HG03565 (cell line): ENCODE measurements around the gene KLHL29.

Experiments used
- ATAC-seq: cut with Tn5 transposase; IDR thresholded peaks from one replicate; pipeline ENCODE4 v1.9.1; 2021; ENCODE audit warnings: mild to moderate bottlenecking, moderate library complexity; ENCODE audit not compliant: unreplicated experiment

The KLHL29 gene

GRCh38 chr2:23622466-23622865 is 237.5 kb downstream of the KLHL29 start:
- ATAC-seq, result no peak

GRCh38 chr2:23622966-23623675 is 238.1 kb downstream of the KLHL29 start:
- no peak for ATAC-seq

- ATAC-seq, result no peak
Observed at GRCh38 chr2:23624378-23624777, 239.4 kb downstream of the KLHL29 start.

DNA sequence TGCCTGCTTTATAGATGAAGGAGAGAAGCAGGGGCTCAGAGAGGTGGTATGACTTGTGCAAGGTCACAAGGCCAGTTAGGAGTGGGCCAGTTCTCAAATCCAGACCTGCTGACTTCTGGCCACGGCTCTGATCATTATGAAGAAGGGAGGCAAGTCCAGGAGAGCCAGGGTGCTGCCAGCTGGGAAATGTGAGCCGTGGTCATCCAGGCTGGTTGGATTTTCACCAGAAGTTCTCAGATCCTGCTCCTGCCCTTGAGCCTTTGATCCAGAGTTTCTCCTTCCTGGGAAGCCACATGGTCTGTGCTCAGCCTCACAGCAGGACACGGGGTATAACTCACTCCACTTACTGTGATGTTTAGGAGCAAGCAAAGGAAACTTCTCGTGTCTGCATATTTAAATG is 239.9 kb downstream of the KLHL29 start:
- no peak for ATAC-seq

GRCh38 chr2:23625726-23626125 is 240.7 kb downstream of the KLHL29 start:
- no peak for ATAC-seq

DNA sequence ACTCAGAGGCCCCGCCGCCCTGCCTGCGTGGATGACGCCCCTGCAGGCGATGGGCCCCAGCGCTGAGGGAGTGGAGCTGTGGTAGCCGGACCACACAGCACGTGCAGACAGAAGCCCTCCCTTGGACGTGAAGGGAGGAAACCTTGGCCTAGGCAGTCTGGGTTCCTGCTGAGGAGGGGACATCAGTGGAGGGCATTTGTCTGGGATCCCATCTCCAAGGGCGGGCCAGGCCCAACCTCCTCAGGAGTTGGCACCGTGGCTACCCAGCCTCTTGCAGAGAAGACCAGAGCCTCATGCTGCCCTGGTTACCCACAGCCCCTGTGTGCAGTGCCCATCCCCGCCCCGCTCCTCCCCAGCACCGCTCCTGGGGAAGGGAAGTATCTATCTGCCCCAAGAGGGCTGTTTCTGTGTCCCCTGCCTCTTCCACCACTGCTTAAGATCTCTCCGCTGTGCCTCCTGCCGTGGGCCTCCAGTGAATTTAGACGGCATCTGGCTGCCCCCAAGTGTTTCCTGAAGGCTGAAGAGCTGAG is 241.8 kb downstream of the KLHL29 start:
- no peak for ATAC-seq

DNA sequence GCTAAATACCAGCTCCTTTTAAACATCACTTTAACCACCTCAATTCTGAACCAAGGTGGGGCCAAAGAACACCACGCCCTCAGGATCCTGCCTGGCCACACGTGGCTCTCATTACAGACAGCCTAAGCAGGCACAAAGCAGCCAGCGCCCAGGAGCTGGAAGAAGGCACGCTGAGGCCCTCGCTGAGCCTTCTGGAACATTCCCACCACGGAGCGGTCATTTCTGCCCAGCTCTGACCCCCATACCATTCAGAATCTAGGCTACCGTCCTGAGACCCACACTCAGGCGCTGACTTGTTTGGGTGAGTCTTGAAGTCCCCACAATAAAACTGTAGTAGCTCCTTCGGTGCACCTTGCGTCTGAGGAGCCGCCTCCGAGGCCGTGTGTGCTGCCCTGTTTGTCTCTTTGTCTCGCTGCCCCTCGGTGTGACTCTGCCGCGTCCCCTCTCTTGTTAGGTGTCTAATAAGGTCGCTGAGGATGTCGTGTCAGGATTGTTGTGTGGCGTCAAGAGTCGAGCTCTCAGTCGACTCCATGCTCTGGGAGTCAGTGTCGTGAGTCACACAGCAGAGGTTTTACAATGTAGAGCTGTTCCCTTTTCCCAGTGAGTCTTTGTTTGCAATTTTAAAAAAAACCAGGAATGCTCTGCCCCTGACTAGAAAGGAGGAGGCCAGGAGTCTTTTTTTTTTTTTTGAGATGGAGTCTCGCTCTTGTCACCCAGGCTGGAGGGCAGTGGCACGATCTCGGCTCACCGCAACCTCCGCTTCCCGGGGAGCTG is 242.4 kb downstream of the KLHL29 start:
- ATAC-seq, result no peak

GRCh38 chr2:23628926-23629771 is 244.2 kb downstream of the KLHL29 start:
- ATAC-seq, result no peak

DNA sequence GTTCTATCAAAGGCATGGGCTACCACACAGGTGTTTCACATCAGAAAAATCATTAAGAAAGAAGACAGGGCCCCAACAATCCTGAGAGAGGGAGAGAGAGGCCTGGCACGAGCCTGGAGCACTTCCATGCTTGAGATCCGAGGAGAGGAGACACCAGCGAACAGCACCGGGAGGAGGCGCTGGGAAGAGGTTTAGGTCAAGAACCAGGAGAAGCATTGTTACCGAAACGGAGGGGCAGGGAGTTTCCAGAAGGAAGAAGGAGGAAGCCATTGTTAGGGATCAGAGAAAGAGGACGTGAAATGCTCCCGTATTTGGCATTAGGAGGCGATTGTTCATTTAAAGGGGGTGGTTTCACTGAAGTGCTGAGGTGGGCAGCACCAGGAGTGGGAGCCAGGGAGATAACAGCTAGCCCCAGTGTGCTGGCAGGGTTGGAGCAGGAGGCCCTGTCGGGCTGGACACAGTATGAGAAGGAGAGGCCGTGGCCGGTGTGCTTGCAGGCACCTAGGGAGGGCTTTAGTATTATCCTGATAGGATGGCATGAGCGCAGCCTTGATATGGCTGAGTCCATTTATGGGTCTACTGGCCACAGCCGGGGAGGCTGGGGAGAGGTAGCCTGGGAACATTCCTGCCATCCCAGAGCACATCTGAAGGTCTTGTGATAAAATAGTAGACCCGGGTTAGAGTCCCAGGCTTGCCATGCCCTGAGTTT is 244.9 kb downstream of the KLHL29 start:
- no peak for ATAC-seq

GRCh38 chr2:23630961-23631360 is 246.0 kb downstream of the KLHL29 start:
- ATAC-seq, result no peak

DNA sequence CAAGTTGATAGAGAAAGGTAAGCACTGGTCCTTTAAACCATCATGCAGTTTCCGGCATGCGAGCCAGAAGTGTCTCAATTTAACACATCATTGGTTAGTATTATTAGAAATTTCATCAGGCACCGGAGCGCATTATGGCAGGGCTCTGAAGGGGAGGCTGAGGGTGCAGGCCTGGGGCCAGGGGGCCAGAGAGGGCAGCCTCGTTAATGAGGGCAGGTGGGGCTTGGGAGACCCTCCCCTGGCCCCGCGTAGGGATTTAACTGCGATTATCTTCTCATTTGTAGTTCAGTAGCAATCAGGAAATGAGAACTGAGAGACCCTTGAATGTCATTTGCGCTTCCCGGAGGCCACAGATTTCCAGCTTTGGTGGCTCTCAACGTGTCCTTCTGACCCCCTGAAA is 246.4 kb downstream of the KLHL29 start:
- ATAC-seq, result no peak

GRCh38 chr2:23632386-23632785 is 247.4 kb downstream of the KLHL29 start:
- no peak for ATAC-seq

DNA sequence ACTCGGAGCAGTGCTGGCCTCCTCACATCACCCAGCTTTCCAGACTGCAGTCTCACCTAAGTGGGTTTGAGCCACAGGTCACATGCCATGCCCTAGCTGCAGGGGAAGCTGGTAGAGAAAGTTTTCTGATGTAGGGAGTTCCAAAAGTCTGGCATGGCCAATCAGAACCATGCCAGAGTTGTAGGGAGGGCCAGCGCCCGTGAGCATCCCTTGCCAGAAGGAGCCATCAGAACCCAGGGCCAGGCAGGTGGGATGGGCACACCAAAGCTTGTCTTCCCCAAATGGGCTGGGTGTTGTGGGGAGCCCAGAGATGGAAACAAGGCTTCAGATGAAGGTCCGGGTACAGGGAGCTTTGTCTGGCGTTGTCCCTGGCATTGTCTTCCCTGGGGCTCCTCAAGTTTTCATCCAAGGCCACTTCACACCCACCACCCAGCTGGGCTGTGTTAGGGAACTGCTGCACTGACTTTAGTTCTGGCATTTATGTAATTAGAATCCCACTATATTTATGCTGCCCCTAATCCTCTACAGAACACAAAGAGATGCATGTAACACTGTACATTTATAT is 247.9 kb downstream of the KLHL29 start:
- ATAC-seq, result no peak

GRCh38 chr2:23633966-23634365 is 249.0 kb downstream of the KLHL29 start:
- ATAC-seq, result no peak

DNA sequence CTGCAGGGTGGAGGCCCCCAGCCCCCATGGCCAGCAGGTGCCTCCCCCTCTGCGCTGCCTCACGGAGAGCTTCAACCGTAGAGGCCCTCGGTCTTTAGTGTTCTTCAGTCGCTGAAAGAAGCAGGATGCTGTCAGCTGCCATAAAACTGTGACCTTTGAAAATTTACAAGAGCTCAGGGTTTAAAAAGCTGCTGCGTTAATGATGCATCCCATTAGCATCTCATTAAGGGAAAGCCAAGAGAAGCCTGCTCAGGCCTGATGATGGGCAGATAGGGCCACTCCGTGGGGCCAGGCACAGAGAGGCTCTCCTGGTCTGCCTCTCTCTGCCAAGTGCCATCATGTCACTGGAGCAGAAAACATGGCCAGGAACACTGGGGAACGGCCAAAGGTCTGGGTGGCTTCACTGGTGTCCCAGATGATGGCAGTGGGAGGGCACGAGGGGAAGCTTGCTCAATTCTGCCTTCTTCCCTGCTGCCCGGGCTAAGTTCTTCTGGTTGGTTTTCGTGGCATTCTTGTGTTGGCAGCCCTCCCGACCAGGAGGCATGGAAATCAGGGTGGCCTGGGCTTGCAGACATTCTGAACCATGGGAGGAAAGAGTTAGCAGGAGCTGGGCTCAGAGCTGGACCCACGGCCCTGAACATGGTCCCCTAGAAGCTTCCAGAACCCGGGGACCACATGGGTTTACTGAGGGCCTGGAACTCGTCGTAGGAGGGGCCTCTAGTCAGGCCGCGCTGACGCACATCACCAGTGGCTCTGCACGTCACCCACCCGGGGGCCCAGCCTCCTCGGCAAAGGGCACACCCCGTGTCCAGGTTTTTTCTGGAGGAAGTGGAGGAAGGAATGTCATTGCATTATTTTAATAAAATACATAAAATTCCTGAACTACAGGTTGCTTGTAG is 250.7 kb downstream of the KLHL29 start:
- ATAC-seq, result no peak

DNA sequence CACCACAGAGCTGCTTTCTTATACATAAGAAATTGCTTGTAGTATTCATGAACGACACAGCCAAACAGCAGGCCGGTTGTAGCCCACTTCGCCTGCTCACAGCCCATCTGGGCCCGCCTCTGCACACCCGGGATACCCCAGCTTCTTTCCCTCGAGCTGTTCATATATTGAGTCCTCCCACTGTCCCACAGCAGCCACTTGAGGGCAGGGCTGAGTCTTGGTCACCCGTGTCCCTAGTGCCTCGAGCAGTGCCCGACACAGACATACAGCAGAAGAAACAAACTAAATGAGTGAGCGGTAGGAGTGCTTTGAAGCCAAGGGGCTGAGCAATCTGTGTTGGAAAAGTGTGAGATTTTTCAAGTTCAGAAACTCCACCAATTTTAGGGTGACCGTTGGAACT is 251.4 kb downstream of the KLHL29 start:
- no peak for ATAC-seq

GRCh38 chr2:23637011-23637778 is 252.2 kb downstream of the KLHL29 start:
- ATAC-seq, result no peak

DNA sequence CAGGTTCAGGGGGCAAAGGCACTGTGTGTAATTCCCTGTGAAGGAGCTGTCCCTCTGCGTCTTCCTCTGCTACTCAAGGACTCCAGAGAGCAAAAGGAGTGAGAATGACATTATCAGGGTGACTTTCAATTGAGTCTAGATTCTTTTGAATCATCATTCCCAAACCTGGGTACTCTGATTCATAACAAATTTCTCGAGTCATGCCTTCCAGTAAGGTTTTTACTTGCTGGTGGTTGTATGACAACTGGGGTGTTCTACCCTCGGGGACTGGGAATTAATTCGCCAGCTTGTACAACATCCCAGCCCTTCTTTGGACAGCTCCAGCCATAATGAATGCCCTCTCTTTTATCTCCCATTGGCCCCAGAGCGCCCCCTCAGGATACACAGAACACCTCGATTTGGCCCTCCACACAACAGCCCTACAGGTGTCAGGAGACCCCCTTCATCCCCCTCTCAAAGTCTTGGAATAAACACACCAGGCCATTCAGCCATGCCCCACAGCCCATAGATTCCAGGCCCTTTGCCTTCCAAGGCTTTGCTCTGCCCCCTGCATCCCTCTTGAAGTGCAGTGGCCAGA is 254.5 kb downstream of the KLHL29 start:
- no peak for ATAC-seq
